ENCODE measurements around the gene NUDT1. TPM values are rescaled to one million over a fixed set of nuclear protein-coding genes. Genes with fewer than 3 reads are reported as not detected.

NUDT1 gene
- total and polyA plus RNA-seq, 2 experiments from 2014 or later = 54.5 to 163 TPM

- no peaks in the 10 kb centered on the region for H3K9me2 ChIP-seq (ENCODE audit: insufficient read depth)
- Mint-ChIP-seq H3K36me3 (ENCODE audit: low read depth) (peaks cover 62% of the 10 kb centered on the region), H3K27me3 (ENCODE audit: insufficient read depth, low read depth, poor library complexity) (peaks cover 2% of the 10 kb centered on the region), H3K27ac (no peak overlapping the region), H3K4me1 (no peaks in the 10 kb centered on the region; the same call in 2 of the 3 replicates), H3K9me3 (no peaks in the 10 kb centered on the region), H3K4me3 (no peak overlapping the region)
- H2AFZ ChIP-seq = no peak overlapping the region
- no peak overlapping the region for H3K4me2 ChIP-seq
- H3K36me3 ChIP-seq (ENCODE audit: insufficient read depth) = peaks cover 11% of the 10 kb centered on the region
- H3K4me3 ChIP-seq = no peak overlapping the region
- H3K4me1 ChIP-seq (ENCODE audit: insufficient read depth) = no peaks in the 10 kb centered on the region
- H4K20me1 ChIP-seq (replicated peaks; ENCODE audit: insufficient read depth) = peaks cover 6% of the 10 kb centered on the region; the same call in 1 of the 2 replicates
- H3K27me3 ChIP-seq (ENCODE audit: insufficient read depth) = no peaks in the 10 kb centered on the region
- no peaks in the 10 kb centered on the region for H3F3A ChIP-seq (replicated peaks; ENCODE audit: low read depth)
- H3K79me2 ChIP-seq (replicated peaks; ENCODE audit: insufficient read depth) = peaks cover 10% of the 10 kb centered on the region; the same call in 1 of the 2 replicates
- TF ChIP-seq REST (IDR thresholded peaks at IDR 0.05; ENCODE audit: unreplicated experiment) (no peak), STAT1 (IDR thresholded peaks at IDR 0.05; ENCODE audit: unreplicated experiment) (no peak), EZH2 (IDR thresholded peaks at IDR 0.05; ENCODE audit: low read depth, unreplicated experiment) (no peak), POLR2AphosphoS5 (IDR thresholded peaks at IDR 0.05; ENCODE audit: low read depth) (no peak), ZNF331 (CRISPR knock-in tag; IDR thresholded peaks at IDR 0.05; ENCODE audit: low read depth) (no peak), CREB1 (CRISPR knock-in tag; IDR thresholded peaks at IDR 0.05; ENCODE audit: low read depth) (no peak), NANOG (IDR thresholded peaks at IDR 0.05; ENCODE audit: borderline replicate concordance) (no peak), ETS1 (IDR thresholded peaks at IDR 0.05) (no peak), ZNF114 (CRISPR knock-in tag; IDR thresholded peaks at IDR 0.05) (no peak), JUNB (IDR thresholded peaks at IDR 0.05; ENCODE audit: unreplicated experiment) (no peak), ZNF462 (CRISPR knock-in tag; IDR thresholded peaks at IDR 0.05) (no peak), EZH2phosphoT487 (IDR thresholded peaks at IDR 0.05; ENCODE audit: unreplicated experiment) (no peak), CTCF (conservative IDR thresholded peaks at IDR 0.05; ENCODE audit: low read depth in 2 of 2) (no peak)
- no peak overlapping the region for H3K27ac ChIP-seq (ENCODE audit: low read depth)
- ATAC-seq (no peak), DNase-seq (ENCODE audit: low spot score) (no peak)
Observed at GRCh38 chr7:2208712-2209111, 33.3 kb upstream of the NUDT1 start.

Measured in GM23338 (cell line).